HCT116 (cell line): Measurements from ENCODE around the gene PGS1. TPM values are rescaled to one million over a fixed set of nuclear protein-coding genes. Genes with fewer than 3 reads are reported as not detected.

Experiments
- ATAC-seq: fragments of 200-7000 bp; cut with Tn5 transposase; 2 replicates; pipeline ENCODE4 v1.9.1; 2020; ENCODE audit warnings: mild to moderate bottlenecking, moderate library complexity
- BruUV-seq: library from RNA; stranded (reverse); fragments of 400-500 nt; replicated peaks from 2 replicates; lab custom pipeline; 2021; lab: Mats Ljungman, UMichigan
- CTCF ChIA-PET: fragments of 300-600 bp; sonication (Branson Sonifier 250); formaldehyde crosslinking; loops from one replicate; lab custom pipeline; 2021; ENCODE audit warnings: antibody characterized with exemption; lab: Charles Lee
- POLR2A ChIA-PET: fragments of 300-600, 350-600 bp; sonication (Branson Sonifier 250); formaldehyde crosslinking; loops from one replicate; lab custom pipeline; 2021; ENCODE audit warnings: antibody characterized with exemption; lab: Charles Lee
- RAD21 ChIA-PET, 2 experiments: fragments of 300-600 bp; sonication (Branson Sonifier 250); formaldehyde crosslinking; loops; one replicate each; lab custom pipeline; 2023; ENCODE audit warnings: low total read pairs in 2 of 2; ENCODE audit not compliant: uncharacterized antibody in 2 of 2, unreplicated experiment in 2 of 2, low non-redundant PET in 1 of 2; lab: Charles Lee
- DNase-seq: peaks from one replicate; pipeline ENCODE4 v3.0.0-alpha.2; 2010; ENCODE audit warnings: low read depth, low spot score
- H2AFZ ChIP-seq: fragments of 200-600 bp; shearing (Covaris generic), sonication (generic); 2 replicates; pipeline ENCODE4 v1.6.1; 2017; ENCODE audit warnings: low read depth, mixed run types, mixed read lengths, antibody characterized with exemption, low read length; ENCODE audit not compliant: poor library complexity, severe bottlenecking
- H3K27ac ChIP-seq: 2 replicates; pipeline ENCODE4 v1.5.1; 2012; ENCODE audit warnings: low read depth, low read length
- H3K27me3 ChIP-seq: fragments of 200-600 bp; sonication (generic); 2 replicates; pipeline ENCODE4 v1.6.1; 2016; ENCODE audit warnings: mixed run types, low read length, mixed read lengths; ENCODE audit not compliant: insufficient read depth
- H3K36me3 ChIP-seq, 2 experiments: fragments of 200-500 bp in 1 of 2; fragments of 200-600 bp in 1 of 2; sonication (Bioruptor generic) in 1 of 2; sonication (generic) in 1 of 2; 2 replicates each; pipeline versions ENCODE4 v1.5.1 to v1.6.1; 2014 to 2016; ENCODE audit warnings: low read length in 2 of 2, inconsistent platforms in 1 of 2, mixed read lengths in 1 of 2, mixed run types in 1 of 2; ENCODE audit not compliant: insufficient read depth in 2 of 2, control insufficient read depth in 1 of 2
- H3K4me1 ChIP-seq, 2 experiments: fragments of 200-600 bp in 1 of 2; sonication (generic) in 1 of 2; 2 replicates each; pipeline versions ENCODE4 v1.5.1 to v1.6.1; 2012 to 2017; ENCODE audit warnings: low read length in 2 of 2, inconsistent platforms in 1 of 2, mild to moderate bottlenecking in 1 of 2, mixed read lengths in 1 of 2, mixed run types in 1 of 2, moderate library complexity in 1 of 2; ENCODE audit not compliant: insufficient read depth in 2 of 2, control insufficient read depth in 1 of 2
- H3K4me2 ChIP-seq: fragments of 200-600 bp; sonication (generic); 2 replicates; pipeline ENCODE4 v1.6.1; 2017; ENCODE audit warnings: mixed run types, low read length, mixed read lengths
- H3K4me3 ChIP-seq, 2 experiments: fragments of 200-600 bp in 1 of 2; sonication (generic) in 1 of 2; replicated peaks in 1 of 2; 2 replicates each; pipeline ENCODE4 v1.5.1; 2011 to 2016; ENCODE audit warnings: low read length in 2 of 2, control low read depth in 1 of 2, low read depth in 1 of 2, mild to moderate bottlenecking in 1 of 2, mixed read lengths in 1 of 2, mixed run types in 1 of 2
- H3K79me2 ChIP-seq: fragments of 200-600 bp; sonication (generic); 2 replicates; pipeline ENCODE4 v1.6.1; 2017; ENCODE audit warnings: mild to moderate bottlenecking, mixed run types, low read length, moderate library complexity, mixed read lengths; ENCODE audit not compliant: insufficient read depth
- H3K9ac ChIP-seq: fragments of 200-600 bp; sonication (generic); 2 replicates; pipeline ENCODE4 v1.6.1; 2016; ENCODE audit warnings: low read length, mixed read lengths
- H3K9me2 ChIP-seq: fragments of 200-600 bp; sonication (generic), shearing (Covaris generic); 2 replicates; pipeline ENCODE4 v1.6.1; 2017; ENCODE audit warnings: mixed run types, mild to moderate bottlenecking, moderate library complexity; ENCODE audit not compliant: insufficient read depth
- H3K9me3 ChIP-seq, 2 experiments: fragments of 200-500 bp in 1 of 2; fragments of 200-600 bp in 1 of 2; sonication (Bioruptor generic) in 1 of 2; sonication (generic) in 1 of 2; 2 replicates each; pipeline ENCODE4 v1.6.1; 2014 to 2017; ENCODE audit warnings: low read length in 2 of 2, mixed read lengths in 2 of 2, inconsistent platforms in 1 of 2, low read depth in 1 of 2, mild to moderate bottlenecking in 1 of 2, mixed run types in 1 of 2, moderate library complexity in 1 of 2; ENCODE audit not compliant: control insufficient read depth in 1 of 2, insufficient read depth in 1 of 2
- H4K20me1 ChIP-seq: fragments of 200-600 bp; sonication (generic), shearing (Covaris generic); 2 replicates; pipeline ENCODE4 v1.6.1; 2017; ENCODE audit warnings: mixed run types, mild to moderate bottlenecking, moderate library complexity; ENCODE audit not compliant: insufficient read depth
- ATF3 ChIP-seq: IDR thresholded peaks from 2 replicates; pipeline ENCODE4 v1.6.1; 2012
- CBX3 ChIP-seq: IDR thresholded peaks from 2 replicates; pipeline ENCODE4 v1.6.1; 2012; ENCODE audit warnings: low read depth
- CEBPB ChIP-seq: IDR thresholded peaks from 2 replicates; pipeline ENCODE4 v1.6.1; 2012; ENCODE audit warnings: low read depth
- EGR1 ChIP-seq: IDR thresholded peaks from 2 replicates; pipeline ENCODE4 v1.6.1; 2012; ENCODE audit warnings: low read depth
- ELF1 ChIP-seq: IDR thresholded peaks from 2 replicates; pipeline ENCODE4 v1.6.1; 2012; ENCODE audit warnings: low read depth, borderline replicate concordance
- FOSL1 ChIP-seq: IDR thresholded peaks from 2 replicates; pipeline ENCODE4 v1.6.1; 2012; ENCODE audit warnings: low read depth
- REST ChIP-seq: IDR thresholded peaks from 2 replicates; pipeline ENCODE4 v1.6.1; 2012; ENCODE audit warnings: low read depth
- YY1 ChIP-seq: IDR thresholded peaks from 2 replicates; pipeline ENCODE4 v1.6.1; 2011; ENCODE audit warnings: low read length, low read depth, moderate library complexity, mild to moderate bottlenecking; ENCODE audit not compliant: insufficient replicate concordance; ENCODE audit errors: extremely low read depth
- ZBTB33 ChIP-seq: IDR thresholded peaks from 2 replicates; pipeline ENCODE4 v1.6.1; 2011; ENCODE audit warnings: mild to moderate bottlenecking, low read length, moderate library complexity; ENCODE audit not compliant: insufficient replicate concordance; ENCODE audit errors: extremely low read depth
- ZFX ChIP-seq: fragments of 450-650 bp; IDR thresholded peaks from 2 replicates; pipeline ENCODE4 v1.6.1; 2017
- intact Hi-C: fragments of 100-400 bp; cut with micrococcal nuclease; formaldehyde crosslinking; loops from 2 replicates; pipeline ENCODE4 v1.10.0; 2022
- total RNA-seq: library from RNA; stranded (reverse); gene quantifications from one replicate; pipeline ENCODE4 v1.2.1, GENCODE V29; 2021; ENCODE audit not compliant: unreplicated experiment

Gene PGS1
- total RNA-seq, 1 experiment from 2014 or later = 44.4 TPM

GRCh38 chr17:78368348-78368747, 10.1 kb upstream of the PGS1 start:
- ATAC-seq (no peak), DNase-seq (no peak)
- BruUV-seq = no TSS peak
- POLR2A ChIA-PET = interaction anchor here (1.6 kb wide), 1 partner anchor 9 kb away, joined by 3 read pairs; no protein-coding TSS in a partner anchor
- no peak overlapping the region for H2AFZ ChIP-seq
- CTCF ChIA-PET = interaction anchor here (0.8 kb wide), 1 partner anchor 54 kb away, joined by 3 read pairs; no protein-coding TSS in a partner anchor
- H3K27ac ChIP-seq = no peak overlapping the region
- intact Hi-C loops = no loop called here
- H3K27me3 ChIP-seq = no peaks in the 10 kb centered on the region
- RAD21 ChIA-PET = interaction anchor here in 1 of 2 experiments (0.7 kb wide), 1 partner anchor 9 kb away, joined by 6 read pairs; no protein-coding TSS in a partner anchor
- H3K4me3 ChIP-seq = no peak overlapping the region
- no peaks in the 10 kb centered on the region for H4K20me1 ChIP-seq
- no peak overlapping the region for H3K4me2 ChIP-seq
- H3K9me2 ChIP-seq = no peaks in the 10 kb centered on the region
- no peaks in the 10 kb centered on the region for H3K36me3 ChIP-seq
- TF ChIP-seq CBX3 (no peak), ZBTB33 (no peak), EGR1 (no peak)
- H3K9me3 ChIP-seq = no peaks in the 10 kb centered on the region
- H3K4me1 ChIP-seq = peaks cover 6 to 9% of the 10 kb centered on the region in 2 experiments; a peak in 3 of 4 replicates
- H3K9ac ChIP-seq = no peak overlapping the region
- H3K79me2 ChIP-seq = no peaks in the 10 kb centered on the region

GRCh38 chr17:78368854-78369495, 9.5 kb upstream of the PGS1 start:
- H3K9me3 ChIP-seq = no peaks in the 10 kb centered on the region
- H3K9me2 ChIP-seq = no peaks in the 10 kb centered on the region
- H3K4me1 ChIP-seq = peaks cover 6 to 9% of the 10 kb centered on the region in 2 experiments; a peak in 3 of 4 replicates
- H3K27ac ChIP-seq = no peak overlapping the region
- H3K36me3 ChIP-seq = no peaks in the 10 kb centered on the region
- intact Hi-C loops = no loop called here
- RAD21 ChIA-PET = interaction anchor here (0.6 to 0.7 kb wide), 2 partner anchors 9 to 18 kb away, joined by 3 to 6 read pairs; no protein-coding TSS in a partner anchor
- no peaks in the 10 kb centered on the region for H3K79me2 ChIP-seq
- H3K4me2 ChIP-seq = no peak overlapping the region
- no peak overlapping the region for H3K9ac ChIP-seq
- TF ChIP-seq ZFX = no peak
- TF ChIP-seq EGR1 = no peak
- no peak for TF ChIP-seq CEBPB
- TF ChIP-seq ATF3 = no peak
- no peak for TF ChIP-seq ELF1
- no peak for TF ChIP-seq FOSL1
- TF ChIP-seq YY1 = no peak
- no peak for TF ChIP-seq REST
- BruUV-seq = no TSS peak
- CTCF ChIA-PET = interaction anchor here (2.1 kb wide), 1 partner anchor 8 kb away, joined by 15 read pairs; no protein-coding TSS in a partner anchor
- no peak overlapping the region for H2AFZ ChIP-seq
- POLR2A ChIA-PET = no interaction called here
- no peak overlapping the region for H3K4me3 ChIP-seq
- H4K20me1 ChIP-seq = no peaks in the 10 kb centered on the region
- DNase-seq (no peak), ATAC-seq (no peak)
- no peaks in the 10 kb centered on the region for H3K27me3 ChIP-seq
